22Rv1 (cell line): Measurements from ENCODE around the gene STRBP.

Experiments used
- H3K27ac ChIP-seq: fragments of 450-650 bp; 2 replicates; pipeline ENCODE4 v1.5.1; 2017
- CTCF ChIP-seq: fragments of 450-650 bp; IDR thresholded peaks from 2 replicates; pipeline ENCODE4 v1.5.1; 2017; ENCODE audit warnings: mild to moderate bottlenecking
- ZFX ChIP-seq: fragments of 450-650 bp; IDR thresholded peaks from 2 replicates; pipeline ENCODE4 v1.6.1; 2017; ENCODE audit warnings: antibody characterized with exemption, borderline replicate concordance

The STRBP gene

GRCh38 chr9:123104807-123105206 is 163.6 kb downstream of the STRBP start:
- no peak for TF ChIP-seq CTCF
- no peak for TF ChIP-seq ZFX
- no peak overlapping the region for H3K27ac ChIP-seq

GRCh38 chr9:123102375-123103113 is 165.8 kb downstream of the STRBP start:
- H3K27ac ChIP-seq: no peak overlapping the region
- TF ChIP-seq ZFX: no peak
- TF ChIP-seq CTCF: peak; percentile 51

GRCh38 chr9:123099548-123099947 is 168.8 kb downstream of the STRBP start:
- no peak for TF ChIP-seq CTCF
- no peak for TF ChIP-seq ZFX
- H3K27ac ChIP-seq: peak overlapping the region; percentile 35

- TF ChIP-seq ZFX: no peak
- no peak for TF ChIP-seq CTCF
- H3K27ac ChIP-seq: peak overlapping the region; percentile 35; the same call in 1 of the 2 replicates
These were observed 169.3 kb downstream of the STRBP start for GRCh38 chr9:123099042-123099441.

- TF ChIP-seq CTCF: no peak
- TF ChIP-seq ZFX: no peak
- H3K27ac ChIP-seq: no peak overlapping the region
These were observed 170.3 kb downstream of the STRBP start for GRCh38 chr9:123098096-123098459.

GRCh38 chr9:123097430-123098095 is 170.8 kb downstream of the STRBP start:
- TF ChIP-seq CTCF (no peak), ZFX (no peak)
- H3K27ac ChIP-seq: no peak overlapping the region

GRCh38 chr9:123096987-123097386 is 171.4 kb downstream of the STRBP start:
- H3K27ac ChIP-seq: no peak overlapping the region
- no peak for TF ChIP-seq CTCF
- no peak for TF ChIP-seq ZFX
